Neural progenitor cell (in vitro differentiated cells): ENCODE results near the gene DIPK1B.

ENCODE experiments used
- EZH2 ChIP-seq: fragments of 200-600 bp; sonication (generic); IDR thresholded peaks from 2 replicates; pipeline ENCODE4 v1.6.1; 2017; ENCODE audit warnings: antibody characterized with exemption, mild to moderate bottlenecking, moderate library complexity
- EZH2phosphoT487 ChIP-seq: fragments of 200-600 bp; sonication (generic); IDR thresholded peaks from 2 replicates; pipeline ENCODE4 v1.6.1; 2017; ENCODE audit warnings: antibody characterized with exemption
- TF ChIP-seq, protein P1 (sequence below): fragments of 200-600 bp; sonication (generic); IDR thresholded peaks from 2 replicates; pipeline ENCODE4 v1.5.1; 2017; ENCODE audit warnings: antibody characterized with exemption, mild to moderate bottlenecking

- TF ChIP-seq EZH2 (no peak), EZH2phosphoT487 (no peak)
- TF ChIP-seq, protein P1, sequence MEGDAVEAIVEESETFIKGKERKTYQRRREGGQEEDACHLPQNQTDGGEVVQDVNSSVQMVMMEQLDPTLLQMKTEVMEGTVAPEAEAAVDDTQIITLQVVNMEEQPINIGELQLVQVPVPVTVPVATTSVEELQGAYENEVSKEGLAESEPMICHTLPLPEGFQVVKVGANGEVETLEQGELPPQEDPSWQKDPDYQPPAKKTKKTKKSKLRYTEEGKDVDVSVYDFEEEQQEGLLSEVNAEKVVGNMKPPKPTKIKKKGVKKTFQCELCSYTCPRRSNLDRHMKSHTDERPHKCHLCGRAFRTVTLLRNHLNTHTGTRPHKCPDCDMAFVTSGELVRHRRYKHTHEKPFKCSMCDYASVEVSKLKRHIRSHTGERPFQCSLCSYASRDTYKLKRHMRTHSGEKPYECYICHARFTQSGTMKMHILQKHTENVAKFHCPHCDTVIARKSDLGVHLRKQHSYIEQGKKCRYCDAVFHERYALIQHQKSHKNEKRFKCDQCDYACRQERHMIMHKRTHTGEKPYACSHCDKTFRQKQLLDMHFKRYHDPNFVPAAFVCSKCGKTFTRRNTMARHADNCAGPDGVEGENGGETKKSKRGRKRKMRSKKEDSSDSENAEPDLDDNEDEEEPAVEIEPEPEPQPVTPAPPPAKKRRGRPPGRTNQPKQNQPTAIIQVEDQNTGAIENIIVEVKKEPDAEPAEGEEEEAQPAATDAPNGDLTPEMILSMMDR, result no peak
Observed at GRCh38 chr9:136746155-136746490, 33.8 kb downstream of the DIPK1B start.
